Ovary (tissue), 9 donors: ENCODE measurements around the gene NELFA. TPM values are rescaled to one million over a fixed set of nuclear protein-coding genes. Genes with fewer than 3 reads are reported as not detected.
A peak's percentile ranks its signal among the peaks of the same experiment; 100 is the strongest.

Experiments used
- DNase-seq, 5 donors: peaks; one replicate each; pipeline ENCODE4 v3.0.0-alpha.2; 2019 to 2020
- H3K27ac ChIP-seq, 2 donors: fragments of 200-600 bp; one replicate each; pipeline versions ENCODE4 v1.5.1 to v1.8.0; 2019 to 2022
- H3K27me3 ChIP-seq: fragments of 200-600 bp; one replicate; pipeline ENCODE4 v1.8.0; 2022
- H3K36me3 ChIP-seq: fragments of 200-600 bp; sonication (generic); one replicate; pipeline ENCODE4 v1.5.1; 2019
- H3K4me1 ChIP-seq: one replicate; pipeline ENCODE4 v1.8.1; 2013; ENCODE audit warnings: mild to moderate bottlenecking, moderate library complexity; ENCODE audit not compliant: insufficient read depth
- H3K4me3 ChIP-seq: fragments of 200-600 bp; sonication (generic); one replicate; pipeline ENCODE4 v1.5.1; 2017
- H3K9me3 ChIP-seq, 2 donors: fragments of 200-600 bp in 1 of 2; sonication (generic) in 1 of 2; one replicate each; pipeline versions ENCODE4 v1.5.1 to v1.8.1; 2013 to 2019; ENCODE audit warnings: mild to moderate bottlenecking in 1 of 2, moderate library complexity in 1 of 2
- EP300 ChIP-seq: sonication (generic); formaldehyde crosslinking; IDR thresholded peaks from one replicate; pipeline ENCODE4 v1.6.1; 2017; ENCODE audit warnings: antibody characterized with exemption
- POLR2A ChIP-seq: fragments of 450-650 bp; IDR thresholded peaks from one replicate; pipeline ENCODE4 v1.6.1; 2017; ENCODE audit warnings: antibody characterized with exemption, mild to moderate bottlenecking, moderate library complexity
- WGBS, 3 donors: extraction: QIAGEN DNeasy Blood & Tissue Kit in 1 of 3; methylation state at CpG; one replicate each; pipeline versions ENCODE4 v1.1.5 to v1.1.7; 2013 to 2017; 5-methylcytosine and 5-hydroxymethylcytosine counted together
- intact Hi-C, 4 donors: fragments of 100-400 bp; cut with DNase I; formaldehyde crosslinking; loops; one replicate each; pipeline versions ENCODE4 v1.11.0 to v1.15.1; 2022 to 2023
- polyA plus RNA-seq, 2 donors: library from polyadenylated mRNA; stranded (reverse); fragments of 200-250 nt in 1 of 2; fragments of 350-450 nt in 1 of 2; fragmentation: Illumina TruSeq in 1 of 2; extraction: RNeasy Lipid Tissue Mini Kit (QIAGEN cat#74804) in 1 of 2; gene quantifications; one replicate each; pipeline ENCODE4 v1.2.3, GENCODE V29; 2013 to 2014
- total RNA-seq, 7 donors: library from RNA; depleted of rRNA in 2 of 7; stranded (reverse); fragments of >200 nt in 2 of 7; fragmentation: NEBNext Ultra II Directional in 3 of 7; extraction: Animal tissue kit (Norgen Biotek cat#: 25700) in 3 of 7; gene quantifications; one replicate each; pipeline versions ENCODE4 v1.1.0 to v1.2.4, GENCODE V29; 2016 to 2023
- TF ChIP-seq, protein P1 (sequence below), 3 donors: fragments of 450-650 bp in 2 of 3; fragments of 200-600 bp in 1 of 3; IDR thresholded peaks; one replicate each; pipeline versions ENCODE4 v1.5.1 to v1.8.0; 2016 to 2022; ENCODE audit warnings: antibody characterized with exemption in 3 of 3, mild to moderate bottlenecking in 1 of 3
- donor health status: DM: no; HTN: no; CAD: no; lungs with moderate emphysema.
- donor health status: DM: no; HTN: no; CAD: no.
- donor health status: Bipolar disorder and iron deficiency.
- donor health status: DM: yes; HTN: yes; CAD: no.
- donor health status: DM: no; HTN: no; CAD: no.
- donor health status: DM: yes; HTN: yes; CAD: no.

NELFA gene
- total and polyA plus RNA-seq, 9 donors: 12.5 to 42.8 (median 30.8) TPM

DNA sequence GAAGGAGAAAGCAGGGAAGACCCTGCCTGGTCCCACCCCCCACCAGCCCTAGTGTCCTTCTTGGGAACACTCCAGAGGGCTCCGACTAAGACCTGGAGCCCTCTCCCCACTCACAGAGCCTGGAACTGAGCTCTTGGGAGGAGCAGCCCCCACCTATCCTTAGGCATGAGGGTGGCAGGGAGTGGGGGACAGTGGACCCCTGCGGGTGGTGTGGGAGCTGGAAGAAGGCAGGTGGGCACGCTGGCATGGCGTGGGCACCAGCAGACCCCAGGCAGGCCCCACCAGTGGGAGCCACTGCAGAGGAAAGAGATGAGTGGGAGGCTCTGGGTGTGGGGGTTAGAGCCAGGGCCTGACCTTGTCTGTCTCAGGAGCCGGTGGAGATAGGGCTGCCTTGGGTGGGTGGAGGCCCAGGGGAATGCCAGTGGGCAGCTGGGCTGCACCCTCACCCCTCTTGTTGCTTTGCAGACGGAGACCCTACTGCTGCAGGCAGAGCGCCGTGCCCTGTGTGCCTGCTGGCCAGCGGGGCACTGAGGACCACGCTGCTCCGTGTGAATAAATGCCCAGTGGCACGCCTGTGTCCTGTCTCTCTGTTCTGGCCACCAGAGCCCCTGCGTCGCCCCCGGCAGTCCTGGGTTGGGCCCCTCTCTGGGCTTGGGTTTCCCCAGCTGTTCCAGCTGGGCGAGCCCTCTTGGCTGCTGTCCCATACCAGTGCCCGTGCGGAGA is 34.8 kb upstream of the NELFA start:
- TF ChIP-seq POLR2A: no peak
- intact Hi-C loops: no loop called here
- H3K36me3 ChIP-seq: no peaks in the 10 kb centered on the region
- peaks cover 6% of the 10 kb centered on the region for H3K4me1 ChIP-seq
- H3K4me3 ChIP-seq: no peak overlapping the region
- H3K9me3 ChIP-seq: no peaks in the 10 kb centered on the region
- no peak overlapping the region for H3K27ac ChIP-seq
- peaks cover 4% of the 10 kb centered on the region for H3K27me3 ChIP-seq
- 88 to 92% (median 91%) methylated on average over 18 of the region's 18 CpGs for WGBS, 3 donors
- DNase-seq: no peak

DNA sequence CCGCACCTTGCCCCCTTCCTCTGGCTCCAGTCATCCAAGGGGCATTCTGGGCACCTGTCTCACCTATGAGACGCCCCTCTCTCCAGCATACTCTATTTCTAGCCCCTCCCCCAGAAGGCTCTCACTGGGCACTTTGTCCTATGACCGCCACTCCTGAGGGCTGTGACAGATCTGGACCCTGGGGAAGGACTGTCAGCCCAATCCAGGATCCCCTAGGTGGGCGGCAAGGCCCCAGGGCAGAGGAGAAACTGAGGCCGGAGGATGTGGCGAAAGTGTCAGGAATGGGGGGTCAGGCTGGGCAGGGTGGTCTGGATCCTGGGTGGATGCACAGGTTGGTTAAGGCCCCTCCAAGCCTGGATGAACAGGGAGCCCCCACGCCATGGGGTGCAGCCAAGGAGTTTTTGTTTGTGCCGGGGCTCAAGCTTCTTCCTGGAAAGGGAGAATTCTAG is 34.2 kb upstream of the NELFA start:
- Histone ChIP-seq H3K4me3 (no peak overlapping the region), H3K36me3 (no peaks in the 10 kb centered on the region), H3K9me3 (no peaks in the 10 kb centered on the region), H3K27ac (no peak overlapping the region), H3K4me1 (peaks cover 6% of the 10 kb centered on the region), H3K27me3 (peaks cover 4% of the 10 kb centered on the region)
- intact Hi-C loops: no loop called here
- DNase-seq: no peak
- WGBS, 3 donors: 84 to 86% (median 84%) methylated on average over 8 of the region's 8 CpGs
- no peak for TF ChIP-seq EP300
- TF ChIP-seq, protein P1, sequence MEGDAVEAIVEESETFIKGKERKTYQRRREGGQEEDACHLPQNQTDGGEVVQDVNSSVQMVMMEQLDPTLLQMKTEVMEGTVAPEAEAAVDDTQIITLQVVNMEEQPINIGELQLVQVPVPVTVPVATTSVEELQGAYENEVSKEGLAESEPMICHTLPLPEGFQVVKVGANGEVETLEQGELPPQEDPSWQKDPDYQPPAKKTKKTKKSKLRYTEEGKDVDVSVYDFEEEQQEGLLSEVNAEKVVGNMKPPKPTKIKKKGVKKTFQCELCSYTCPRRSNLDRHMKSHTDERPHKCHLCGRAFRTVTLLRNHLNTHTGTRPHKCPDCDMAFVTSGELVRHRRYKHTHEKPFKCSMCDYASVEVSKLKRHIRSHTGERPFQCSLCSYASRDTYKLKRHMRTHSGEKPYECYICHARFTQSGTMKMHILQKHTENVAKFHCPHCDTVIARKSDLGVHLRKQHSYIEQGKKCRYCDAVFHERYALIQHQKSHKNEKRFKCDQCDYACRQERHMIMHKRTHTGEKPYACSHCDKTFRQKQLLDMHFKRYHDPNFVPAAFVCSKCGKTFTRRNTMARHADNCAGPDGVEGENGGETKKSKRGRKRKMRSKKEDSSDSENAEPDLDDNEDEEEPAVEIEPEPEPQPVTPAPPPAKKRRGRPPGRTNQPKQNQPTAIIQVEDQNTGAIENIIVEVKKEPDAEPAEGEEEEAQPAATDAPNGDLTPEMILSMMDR (IDR thresholded peaks at IDR 0.05): no peak
- no peak for TF ChIP-seq POLR2A

DNA sequence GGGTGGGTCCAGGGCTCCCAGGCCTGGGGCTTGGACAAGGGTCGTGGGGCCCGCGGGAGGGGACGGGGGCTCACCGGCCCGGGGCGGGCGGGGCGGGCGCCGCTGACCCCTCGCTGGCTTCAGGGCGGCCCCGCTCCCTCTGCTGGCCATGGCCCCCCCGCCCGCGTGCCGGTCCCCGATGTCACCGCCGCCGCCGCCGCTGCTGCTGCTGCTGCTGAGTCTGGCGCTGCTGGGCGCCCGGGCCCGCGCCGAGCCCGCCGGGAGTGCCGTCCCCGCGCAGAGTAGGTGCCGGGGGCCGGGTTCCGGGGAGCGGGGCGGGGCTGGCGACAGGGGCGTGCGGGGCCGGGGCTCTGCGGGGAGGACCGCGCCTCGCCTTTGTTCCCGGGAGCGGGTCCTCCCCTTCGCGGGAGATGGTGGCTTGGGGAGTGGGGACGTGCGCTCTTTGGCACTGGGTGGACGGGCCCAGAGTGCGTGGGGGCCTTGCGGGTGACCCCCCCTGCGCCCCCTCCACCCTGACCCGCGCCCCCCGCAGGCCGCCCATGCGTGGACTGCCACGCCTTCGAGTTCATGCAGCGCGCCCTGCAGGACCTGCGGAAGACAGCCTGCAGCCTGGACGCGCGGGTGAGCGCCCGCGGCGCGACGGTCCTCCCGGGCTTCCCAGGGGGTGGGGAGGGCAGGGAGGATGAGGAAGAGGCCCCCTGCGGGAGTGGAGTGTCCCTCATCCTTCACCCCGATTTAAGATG is 33.6 kb upstream of the NELFA start:
- TF ChIP-seq, protein P1 (IDR thresholded peaks at IDR 0.05): no peak
- TF ChIP-seq EP300: no peak
- no peak for TF ChIP-seq POLR2A
- H3K27ac ChIP-seq: no peak overlapping the region
- H3K36me3 ChIP-seq: no peaks in the 10 kb centered on the region
- peaks cover 6% of the 10 kb centered on the region for H3K4me1 ChIP-seq
- H3K27me3 ChIP-seq: peaks cover 4% of the 10 kb centered on the region
- H3K4me3 ChIP-seq: peak overlapping the region; percentile 46
- intact Hi-C loops: no loop called here
- no peaks in the 10 kb centered on the region for H3K9me3 ChIP-seq
- peak in 1 of 5 donors; percentile 38 for DNase-seq
- WGBS, 3 donors: 2 to 6% (median 5%) methylated on average over 6 to 80 of the region's 80 CpGs

DNA sequence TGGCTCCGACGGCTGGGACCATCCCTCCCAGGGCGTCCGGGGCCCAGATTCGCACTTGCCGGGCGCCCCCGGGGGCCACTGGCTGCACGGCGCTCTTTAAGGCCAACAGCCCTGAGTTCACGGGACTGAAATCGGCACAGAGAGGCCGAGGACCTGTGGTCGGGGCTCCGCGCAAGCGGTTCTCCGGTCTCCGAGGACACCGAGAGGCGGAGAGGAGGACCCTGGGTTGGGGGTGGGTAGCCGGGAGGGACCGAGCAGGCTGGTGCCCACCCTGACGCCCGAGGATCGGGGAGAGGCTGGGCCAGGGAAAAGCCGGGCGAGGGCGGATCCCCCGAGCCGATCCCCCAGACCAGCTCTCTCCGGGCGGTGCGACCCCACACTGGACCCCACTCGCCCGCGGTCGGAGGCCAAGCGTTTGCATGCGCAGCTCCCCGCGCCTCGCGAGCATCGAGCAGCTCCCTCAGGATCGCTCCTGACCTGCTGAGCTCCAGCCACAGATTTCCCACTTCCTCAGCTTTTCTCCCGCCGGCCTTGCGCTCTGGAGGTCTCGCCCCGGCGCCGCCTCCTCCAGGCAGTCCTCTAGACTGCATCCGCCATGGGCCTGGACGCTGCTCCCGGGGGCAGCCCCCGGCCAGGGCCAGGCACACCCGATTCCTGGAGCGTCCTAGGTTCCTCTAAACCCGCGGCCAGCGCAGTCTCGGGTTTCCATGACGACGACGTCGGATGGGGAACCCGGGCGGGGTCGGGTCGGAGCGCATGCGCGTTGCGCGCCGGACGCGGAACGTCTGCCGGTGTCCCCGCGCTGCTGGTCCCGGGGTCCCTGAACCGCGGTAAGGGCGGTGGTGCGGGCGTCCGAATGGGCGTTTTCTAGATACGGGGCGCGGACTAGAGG is 32.7 kb upstream of the NELFA start:
- peak overlapping the region; percentile 46 for H3K4me3 ChIP-seq
- H3K4me1 ChIP-seq: peaks cover 6% of the 10 kb centered on the region
- no peak overlapping the region for H3K27ac ChIP-seq
- 0 to 1% (median 1%) methylated on average over 82 to 94 of the region's 94 CpGs for WGBS, 3 donors
- no peaks in the 10 kb centered on the region for H3K36me3 ChIP-seq
- intact Hi-C loops: no loop called here
- no peaks in the 10 kb centered on the region for H3K9me3 ChIP-seq
- TF ChIP-seq POLR2A (no peak), EP300 (no peak)
- DNase-seq: peak; percentile 52 to 77 (median 64)
- H3K27me3 ChIP-seq: peaks cover 4% of the 10 kb centered on the region
